Measurements from ENCODE around the gene NDUFA1. TPM values are rescaled to one million over a fixed set of nuclear protein-coding genes. Genes with fewer than 3 reads are reported as not detected.

Gene NDUFA1
- total and polyA plus RNA-seq, 10 donors: 35.3 to 142 (median 78.1) TPM

DNA sequence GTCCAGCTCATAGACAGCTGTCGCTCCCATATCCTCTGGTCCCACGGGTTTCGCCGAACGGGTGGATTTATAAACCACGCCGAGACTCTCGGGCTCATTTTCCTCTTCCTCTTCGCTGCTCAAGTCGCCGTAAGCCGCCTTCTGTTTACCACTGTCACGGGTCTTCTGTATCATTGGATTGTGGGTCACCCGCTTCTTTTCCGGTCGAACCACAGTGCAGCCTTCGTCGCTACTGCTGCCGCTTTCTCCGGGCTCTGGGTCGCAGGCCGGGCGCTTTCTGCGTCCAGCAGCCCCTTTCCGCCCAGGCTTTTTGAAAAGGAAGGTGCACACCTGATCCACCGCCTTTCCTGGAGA lies 410 bp upstream of the NDUFA1 start:
- no peaks in the 10 kb centered on the region for H3K9me3 ChIP-seq
- peaks cover 0 to 46% (median 25%) of the 10 kb centered on the region in 6 donors for H3K4me1 ChIP-seq
- H3K36me3 ChIP-seq: peaks cover 0 to 19% (median 4%) of the 10 kb centered on the region in 6 donors
- intact Hi-C loops (cut with DNase I; ENCODE audit: low total_unique reads): no loop called here
- H3K27ac ChIP-seq: peak overlapping the region; percentile 80 to 98 (median 95)
- peak overlapping the region; percentile 34 to 72 (median 57) for H3K4me3 ChIP-seq
- TF ChIP-seq, protein P1, sequence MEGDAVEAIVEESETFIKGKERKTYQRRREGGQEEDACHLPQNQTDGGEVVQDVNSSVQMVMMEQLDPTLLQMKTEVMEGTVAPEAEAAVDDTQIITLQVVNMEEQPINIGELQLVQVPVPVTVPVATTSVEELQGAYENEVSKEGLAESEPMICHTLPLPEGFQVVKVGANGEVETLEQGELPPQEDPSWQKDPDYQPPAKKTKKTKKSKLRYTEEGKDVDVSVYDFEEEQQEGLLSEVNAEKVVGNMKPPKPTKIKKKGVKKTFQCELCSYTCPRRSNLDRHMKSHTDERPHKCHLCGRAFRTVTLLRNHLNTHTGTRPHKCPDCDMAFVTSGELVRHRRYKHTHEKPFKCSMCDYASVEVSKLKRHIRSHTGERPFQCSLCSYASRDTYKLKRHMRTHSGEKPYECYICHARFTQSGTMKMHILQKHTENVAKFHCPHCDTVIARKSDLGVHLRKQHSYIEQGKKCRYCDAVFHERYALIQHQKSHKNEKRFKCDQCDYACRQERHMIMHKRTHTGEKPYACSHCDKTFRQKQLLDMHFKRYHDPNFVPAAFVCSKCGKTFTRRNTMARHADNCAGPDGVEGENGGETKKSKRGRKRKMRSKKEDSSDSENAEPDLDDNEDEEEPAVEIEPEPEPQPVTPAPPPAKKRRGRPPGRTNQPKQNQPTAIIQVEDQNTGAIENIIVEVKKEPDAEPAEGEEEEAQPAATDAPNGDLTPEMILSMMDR (IDR thresholded peaks at IDR 0.05 in 8 of 11, conservative IDR thresholded peaks at IDR 0.05 in 3 of 11): no peak
- TF ChIP-seq POLR2AphosphoS5 (IDR thresholded peaks at IDR 0.05) (no peak), POLR2A (IDR thresholded peaks at IDR 0.05) (no peak)
- 0 to 46% (median 13%) methylated on average over 23 to 26 of the region's 26 CpGs for WGBS, 5 donors
- no peaks in the 10 kb centered on the region for H3K27me3 ChIP-seq (replicated peaks in 1 of 7)
- no peak for DNase-seq

DNA sequence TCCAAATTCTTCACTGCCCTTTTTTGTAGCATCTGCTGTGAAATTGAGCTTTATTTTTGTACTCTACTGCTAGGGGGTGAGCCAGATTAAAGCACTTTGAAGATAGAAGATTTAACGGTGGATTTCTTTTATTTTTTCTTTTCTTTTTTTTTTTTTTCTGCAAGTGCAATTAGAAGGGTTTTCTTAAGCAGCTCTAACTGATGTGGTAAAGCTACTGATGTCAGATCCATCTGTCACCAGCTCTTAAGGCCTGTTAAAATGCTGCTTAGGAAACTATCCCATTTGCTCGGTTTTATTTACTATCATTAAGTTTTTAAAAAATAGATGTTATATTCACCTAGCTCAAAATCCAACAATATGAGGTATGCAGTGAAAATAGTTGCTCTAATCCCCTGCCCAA lies 7.1 kb downstream of the NDUFA1 start:
- H3K4me3 ChIP-seq: no peak overlapping the region
- intact Hi-C loops (cut with DNase I; ENCODE audit: low total_unique reads): no loop called here
- no peak overlapping the region for H3K27ac ChIP-seq
- H3K36me3 ChIP-seq: peaks cover 0 to 42% (median 11%) of the 10 kb centered on the region in 6 donors
- 65 to 85% (median 71%) methylated on average over 2 of the region's 2 CpGs for WGBS, 5 donors
- no peak for DNase-seq
- no peaks in the 10 kb centered on the region for H3K27me3 ChIP-seq (replicated peaks in 1 of 7)
- TF ChIP-seq POLR2A (IDR thresholded peaks at IDR 0.05): no peak
- H3K9me3 ChIP-seq: no peaks in the 10 kb centered on the region
- peaks cover 0 to 20% (median 9%) of the 10 kb centered on the region in 6 donors for H3K4me1 ChIP-seq

- Histone ChIP-seq H3K4me3 (no peak overlapping the region), H3K27me3 (replicated peaks in 1 of 7) (no peaks in the 10 kb centered on the region), H3K4me1 (peaks cover 0 to 9% (median 7%) of the 10 kb centered on the region in 6 donors), H3K36me3 (peaks cover 0 to 34% (median 11%) of the 10 kb centered on the region in 6 donors), H3K9me3 (no peaks in the 10 kb centered on the region), H3K27ac (no peak overlapping the region)
- 59 to 73% (median 68%) methylated on average over 5 of the region's 5 CpGs for WGBS, 5 donors
- no peak for DNase-seq
- intact Hi-C loops (cut with DNase I; ENCODE audit: low total_unique reads): no loop called here
- TF ChIP-seq, protein P1 (IDR thresholded peaks at IDR 0.05 in 8 of 11, conservative IDR thresholded peaks at IDR 0.05 in 3 of 11): no peak
- no peak for TF ChIP-seq POLR2AphosphoS5 (IDR thresholded peaks at IDR 0.05)
- TF ChIP-seq POLR2A (IDR thresholded peaks at IDR 0.05): no peak
Measured at GRCh38 chrX:119880076-119880475, 8.4 kb downstream of the NDUFA1 start.

GRCh38 chrX:119880552-119881437 lies 9.2 kb downstream of the NDUFA1 start:
- H3K36me3 ChIP-seq: peaks cover 0 to 27% (median 9%) of the 10 kb centered on the region in 6 donors
- H3K4me1 ChIP-seq: peaks cover 0 to 9% (median 7%) of the 10 kb centered on the region in 6 donors
- H3K9me3 ChIP-seq: no peaks in the 10 kb centered on the region
- H3K27ac ChIP-seq: no peak overlapping the region
- H3K27me3 ChIP-seq (replicated peaks in 1 of 7): no peaks in the 10 kb centered on the region
- TF ChIP-seq, protein P1 (IDR thresholded peaks at IDR 0.05 in 8 of 11, conservative IDR thresholded peaks at IDR 0.05 in 3 of 11): peak in 9 of 11 experiments; percentile 34 to 61 (median 55)
- no peak for TF ChIP-seq POLR2A (IDR thresholded peaks at IDR 0.05)
- no peak for DNase-seq
- intact Hi-C loops (cut with DNase I; ENCODE audit: low total_unique reads): no loop called here
- H3K4me3 ChIP-seq: no peak overlapping the region
- 58 to 81% (median 69%) methylated on average over 10 to 11 of the region's 11 CpGs for WGBS, 5 donors
